Astrocyte of the hippocampus (primary cell): Measurements from ENCODE around the gene SFI1.

ENCODE experiments used
- DNase-seq: peaks from one replicate; pipeline ENCODE4 v3.0.0; 2011; ENCODE audit warnings: low read depth, low spot score

Gene SFI1

GRCh38 chr22:31616315-31616980 is 120.1 kb downstream of the SFI1 start:
- DNase-seq = no peak

- no peak for DNase-seq
These were observed 121.7 kb downstream of the SFI1 start for GRCh38 chr22:31618057-31618456.

- no peak for DNase-seq
These were observed 122.3 kb downstream of the SFI1 start for GRCh38 chr22:31618471-31619176.

GRCh38 chr22:31619611-31620300 is 123.4 kb downstream of the SFI1 start:
- DNase-seq = no peak

- no peak for DNase-seq
These were observed 124.6 kb downstream of the SFI1 start for GRCh38 chr22:31620756-31621480.

- no peak for DNase-seq
These were observed 125.3 kb downstream of the SFI1 start for GRCh38 chr22:31621507-31622124.

GRCh38 chr22:31622980-31623379 is 126.6 kb downstream of the SFI1 start:
- DNase-seq = no peak

- DNase-seq = no peak
These were observed 127.4 kb downstream of the SFI1 start for GRCh38 chr22:31623592-31624304.

GRCh38 chr22:31625257-31625640 is 128.9 kb downstream of the SFI1 start:
- no peak for DNase-seq

GRCh38 chr22:31625661-31626426 is 129.5 kb downstream of the SFI1 start:
- DNase-seq = peak; percentile 77

GRCh38 chr22:31626427-31627150 is 130.3 kb downstream of the SFI1 start:
- peak; percentile 46 for DNase-seq

GRCh38 chr22:31627223-31627731 is 130.9 kb downstream of the SFI1 start:
- no peak for DNase-seq

- no peak for DNase-seq
These were observed 132.0 kb downstream of the SFI1 start for GRCh38 chr22:31628362-31628761.

GRCh38 chr22:31628969-31629708 is 132.8 kb downstream of the SFI1 start:
- DNase-seq = no peak

- DNase-seq = no peak
These were observed 133.4 kb downstream of the SFI1 start for GRCh38 chr22:31629741-31630184.

- peak; percentile 87 for DNase-seq
These were observed 134.3 kb downstream of the SFI1 start for GRCh38 chr22:31630331-31631329.

- no peak for DNase-seq
These were observed 135.1 kb downstream of the SFI1 start for GRCh38 chr22:31631436-31631835.
